Kidney (tissue), 14 donors: ENCODE data around the gene NXPH1. TPM values are rescaled to one million over a fixed set of nuclear protein-coding genes. Genes with fewer than 3 reads are reported as not detected.
A peak's percentile ranks its signal among the peaks of the same experiment; 100 is the strongest.

ENCODE experiments used
- DNase-seq, 5 donors: peaks; one replicate each; pipeline ENCODE4 v3.0.0-alpha.2; 2013 to 2020
- FAIRE-seq: peaks from 2 replicates; lab custom pipeline; 2012; peaks lifted over from hg19 to GRCh38; lab: Jason Lieb, UNC
- H3K27ac ChIP-seq, 2 donors: one replicate each; pipeline ENCODE4 v1.7.0; 2013; ENCODE audit warnings: low read depth in 2 of 2, low read length in 2 of 2, inconsistent platforms in 1 of 2
- H3K27me3 ChIP-seq: one replicate; pipeline ENCODE4 v1.7.1; 2013; ENCODE audit warnings: low read length, inconsistent platforms; ENCODE audit not compliant: control insufficient read depth, insufficient read depth
- H3K36me3 ChIP-seq, 3 donors: one replicate each; pipeline versions ENCODE4 v1.7.0 to v1.7.1; 2013; ENCODE audit warnings: low read length in 3 of 3, control low read depth in 1 of 3, inconsistent platforms in 1 of 3; ENCODE audit not compliant: insufficient read depth in 3 of 3, control insufficient read depth in 2 of 3
- H3K4me1 ChIP-seq, 3 donors: one replicate each; pipeline versions ENCODE4 v1.7.0 to v1.7.1; 2013; ENCODE audit warnings: low read length in 3 of 3, inconsistent platforms in 1 of 3, low read depth in 1 of 3; ENCODE audit not compliant: control insufficient read depth in 2 of 3, insufficient read depth in 2 of 3
- H3K4me3 ChIP-seq, 3 donors: one replicate each; pipeline versions ENCODE4 v1.7.0 to v1.8.1; 2013; ENCODE audit warnings: low read length in 3 of 3, control low read depth in 1 of 3, inconsistent platforms in 1 of 3
- H3K9ac ChIP-seq, 3 donors: one replicate each; pipeline versions ENCODE4 v1.7.0 to v1.7.1; 2013; ENCODE audit warnings: low read length in 3 of 3, control low read depth in 1 of 3, inconsistent platforms in 1 of 3
- H3K9me3 ChIP-seq, 3 donors: one replicate each; pipeline versions ENCODE4 v1.7.0 to v1.7.1; 2013; ENCODE audit warnings: low read length in 3 of 3, control low read depth in 1 of 3, inconsistent platforms in 1 of 3; ENCODE audit not compliant: control insufficient read depth in 2 of 3, insufficient read depth in 1 of 3
- intact Hi-C: fragments of 100-400 bp; cut with DNase I; formaldehyde crosslinking; loops from one replicate; pipeline ENCODE4 v1.11.1; 2022
- polyA plus RNA-seq: library from polyadenylated mRNA; stranded (reverse); fragments of 350-450 nt; fragmentation: Illumina TruSeq; extraction: RNeasy Lipid Tissue Mini Kit (QIAGEN cat#74804); gene quantifications from one replicate; pipeline ENCODE4 v1.2.3, GENCODE V29; 2014; ENCODE audit warnings: low read depth, low replicate concordance; ENCODE audit not compliant: insufficient read depth
- total RNA-seq: library from RNA; stranded (reverse); fragmentation: NEBNext Ultra II Directional; extraction: Animal tissue kit (Norgen Biotek cat#: 25700); gene quantifications from one replicate; pipeline ENCODE4 v1.2.1, GENCODE V29; 2021
- TF ChIP-seq, protein P1 (sequence below): IDR thresholded peaks from 3 replicates; pipeline ENCODE4 v1.5.1; 2012; ENCODE audit warnings: mild to moderate bottlenecking, moderate library complexity, borderline replicate concordance; ENCODE audit not compliant: insufficient read depth; ENCODE audit errors: extremely low read depth
- donor health status: control.
- donor health status: control.
- donor health status: control.
- donor health status: control.
- donor health status: control.
- donor health status: DM: yes; HTN: yes; CAD: no.
- donor health status: Normal renal cell carcinoma (clear cell type).

NXPH1 gene
- total and polyA plus RNA-seq, 2 donors from 2014 or later = not detected

DNA sequence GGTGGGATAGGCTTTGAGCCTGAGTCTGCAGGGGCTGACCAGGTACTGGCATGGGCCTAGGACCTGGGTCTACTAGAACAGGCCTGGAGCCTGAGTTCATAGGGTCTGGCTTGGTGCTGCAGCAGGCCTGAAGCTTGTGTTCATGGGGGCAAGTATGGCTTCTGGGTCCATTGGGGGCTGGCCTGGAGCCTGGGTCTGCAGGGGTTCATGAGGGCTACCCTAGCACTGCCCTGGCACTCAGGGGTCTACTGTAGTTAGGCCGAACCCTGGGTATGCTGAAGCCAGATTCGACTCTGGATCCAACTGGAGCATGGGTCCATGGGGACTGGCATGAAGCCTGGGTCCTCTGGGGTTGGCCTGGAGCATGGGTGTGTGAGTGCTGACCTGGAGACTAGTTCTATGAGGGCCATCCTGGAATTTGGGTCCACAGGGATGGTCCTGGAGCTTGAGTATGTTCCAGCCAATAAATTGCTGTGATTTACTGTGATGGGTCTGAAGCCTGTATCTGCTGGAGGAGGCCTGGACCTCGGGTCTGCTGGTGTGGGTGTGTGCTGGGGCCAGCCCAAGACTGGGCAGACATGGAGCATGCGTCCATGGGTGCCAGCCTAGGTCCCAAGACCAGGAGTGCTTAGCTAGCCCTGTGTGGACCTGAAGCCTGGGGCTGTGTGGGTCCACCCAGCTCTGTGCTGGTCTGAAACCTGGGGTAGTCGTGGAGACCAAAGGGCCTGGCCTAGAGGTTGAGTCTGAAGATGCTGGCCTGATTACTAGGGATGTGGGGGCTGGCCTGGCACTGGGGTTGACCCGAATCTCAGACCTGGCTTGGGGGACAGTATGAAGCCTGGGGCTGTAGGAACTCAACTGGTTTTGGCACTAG lies 235.5 kb downstream of the NXPH1 start:
- FAIRE-seq (no peak), DNase-seq (peak in 1 of 5 donors; percentile 34)
- Histone ChIP-seq H3K9me3 (peaks cover 0 to 6% (median 0%) of the 10 kb centered on the region in 3 donors), H3K4me1 (no peaks in the 10 kb centered on the region), H3K27ac (no peak overlapping the region), H3K9ac (no peak overlapping the region), H3K27me3 (no peaks in the 10 kb centered on the region), H3K36me3 (no peaks in the 10 kb centered on the region), H3K4me3 (no peak overlapping the region)
- TF ChIP-seq, protein P1, sequence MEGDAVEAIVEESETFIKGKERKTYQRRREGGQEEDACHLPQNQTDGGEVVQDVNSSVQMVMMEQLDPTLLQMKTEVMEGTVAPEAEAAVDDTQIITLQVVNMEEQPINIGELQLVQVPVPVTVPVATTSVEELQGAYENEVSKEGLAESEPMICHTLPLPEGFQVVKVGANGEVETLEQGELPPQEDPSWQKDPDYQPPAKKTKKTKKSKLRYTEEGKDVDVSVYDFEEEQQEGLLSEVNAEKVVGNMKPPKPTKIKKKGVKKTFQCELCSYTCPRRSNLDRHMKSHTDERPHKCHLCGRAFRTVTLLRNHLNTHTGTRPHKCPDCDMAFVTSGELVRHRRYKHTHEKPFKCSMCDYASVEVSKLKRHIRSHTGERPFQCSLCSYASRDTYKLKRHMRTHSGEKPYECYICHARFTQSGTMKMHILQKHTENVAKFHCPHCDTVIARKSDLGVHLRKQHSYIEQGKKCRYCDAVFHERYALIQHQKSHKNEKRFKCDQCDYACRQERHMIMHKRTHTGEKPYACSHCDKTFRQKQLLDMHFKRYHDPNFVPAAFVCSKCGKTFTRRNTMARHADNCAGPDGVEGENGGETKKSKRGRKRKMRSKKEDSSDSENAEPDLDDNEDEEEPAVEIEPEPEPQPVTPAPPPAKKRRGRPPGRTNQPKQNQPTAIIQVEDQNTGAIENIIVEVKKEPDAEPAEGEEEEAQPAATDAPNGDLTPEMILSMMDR = no peak
- intact Hi-C loops = no loop called here

DNA sequence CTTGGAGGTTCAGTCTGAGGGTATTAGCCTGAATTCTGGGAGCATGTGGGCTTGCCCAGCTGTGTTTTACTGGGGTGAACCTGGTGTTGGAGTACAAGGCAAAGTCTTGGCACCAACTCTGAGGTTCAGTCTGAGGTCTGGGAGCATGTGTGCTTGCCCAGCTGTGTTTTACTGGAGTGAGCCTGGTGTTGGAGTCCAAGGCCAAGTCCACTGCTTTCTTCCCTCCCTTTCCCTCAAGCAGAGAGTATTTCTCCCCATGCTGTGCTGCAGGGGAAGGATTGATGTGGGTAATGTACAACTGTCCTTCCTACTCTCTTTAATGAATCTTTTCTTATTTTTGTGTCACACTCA lies 236.1 kb downstream of the NXPH1 start:
- FAIRE-seq = no peak
- Histone ChIP-seq H3K36me3 (no peaks in the 10 kb centered on the region), H3K4me3 (no peak overlapping the region), H3K4me1 (no peaks in the 10 kb centered on the region), H3K27me3 (no peaks in the 10 kb centered on the region), H3K9me3 (peaks cover 0 to 6% (median 0%) of the 10 kb centered on the region in 3 donors), H3K9ac (no peak overlapping the region), H3K27ac (no peak overlapping the region)
- no peak for DNase-seq
- TF ChIP-seq, protein P1 = no peak
- intact Hi-C loops = no loop called here

GRCh38 chr7:8684426-8684825 lies 251.0 kb downstream of the NXPH1 start:
- H3K27ac ChIP-seq = no peak overlapping the region
- H3K4me1 ChIP-seq = no peaks in the 10 kb centered on the region
- no peak for FAIRE-seq

More at GRCh38 chr7:8684426-8684825, 251.0 kb downstream of the NXPH1 start:
- TF ChIP-seq, protein P1 = no peak
- Histone ChIP-seq H3K9ac (no peak overlapping the region), H3K36me3 (no peaks in the 10 kb centered on the region), H3K27me3 (no peaks in the 10 kb centered on the region), H3K9me3 (no peaks in the 10 kb centered on the region), H3K4me3 (no peak overlapping the region)
- no peak for DNase-seq
- intact Hi-C loops = no loop called here
